Right ventricle myocardium inferior (tissue), 1 donor: ENCODE results near the gene USP24. TPM values are rescaled to one million over a fixed set of nuclear protein-coding genes. Genes with fewer than 3 reads are reported as not detected.
"Not testable (repeated sequence)": the region's sequence is repeated elsewhere in the genome, so short reads cannot be mapped to it uniquely, and the experiment has no call there.

Experiments
- ATAC-seq: fragments of 200-7000 bp; cut with Tn5 transposase; one replicate; pipeline ENCODE4 v1.9.1; 2020; ENCODE audit warnings: mild to moderate bottlenecking, moderate library complexity
- DNase-seq: peaks from one replicate; pipeline ENCODE4 v3.0.0; 2021; ENCODE audit errors: missing footprints
- intact Hi-C: fragments of 100-400 bp; cut with DNase I; formaldehyde crosslinking; loops from one replicate; pipeline ENCODE4 v1.11.0; 2022
- microRNA-seq: library from miRNA; unstranded; fragments of <30 nt; microRNA quantifications from one replicate; pipeline ENCODE4 v1.2.0, GENCODE V29; 2020
- total RNA-seq: library from RNA; stranded (reverse); fragmentation: NEBNext Ultra II Directional; extraction: Animal tissue kit (Norgen Biotek cat#: 25700); gene quantifications from one replicate; pipeline ENCODE4 v1.2.1, GENCODE V29; 2021
- donor health status: DM: no; HTN: yes; CAD: no; lungs with severe emphysema.

Gene USP24
- total RNA-seq, 1 donor from 2014 or later: 34.5 TPM

DNA sequence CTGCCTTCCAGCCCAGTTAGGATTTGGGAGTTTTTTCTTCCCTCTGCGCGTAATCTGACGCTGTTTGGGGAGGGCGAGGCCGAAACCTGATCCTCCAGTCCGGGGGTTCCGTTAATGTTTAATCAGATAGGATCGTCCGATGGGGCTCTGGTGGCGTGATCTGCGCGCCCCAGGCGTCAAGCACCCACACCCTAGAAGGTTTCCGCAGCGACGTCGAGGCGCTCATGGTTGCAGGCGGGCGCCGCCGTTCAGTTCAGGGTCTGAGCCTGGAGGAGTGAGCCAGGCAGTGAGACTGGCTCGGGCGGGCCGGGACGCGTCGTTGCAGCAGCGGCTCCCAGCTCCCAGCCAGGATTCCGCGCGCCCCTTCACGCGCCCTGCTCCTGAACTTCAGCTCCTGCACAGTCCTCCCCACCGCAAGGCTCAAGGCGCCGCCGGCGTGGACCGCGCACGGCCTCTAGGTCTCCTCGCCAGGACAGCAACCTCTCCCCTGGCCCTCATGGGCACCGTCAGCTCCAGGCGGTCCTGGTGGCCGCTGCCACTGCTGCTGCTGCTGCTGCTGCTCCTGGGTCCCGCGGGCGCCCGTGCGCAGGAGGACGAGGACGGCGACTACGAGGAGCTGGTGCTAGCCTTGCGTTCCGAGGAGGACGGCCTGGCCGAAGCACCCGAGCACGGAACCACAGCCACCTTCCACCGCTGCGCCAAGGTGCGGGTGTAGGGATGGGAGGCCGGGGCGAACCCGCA, 175.7 kb downstream of the USP24 start, which contains the start of gene PCSK9:
Gene PCSK9 (plus strand): TSS at position 207 of the 741 bp plus-strand sequence. CDS start 290 bp downstream, at position 497.
- DNase-seq (no peak), ATAC-seq (no peak)
- intact Hi-C loops: no loop called here

DNA sequence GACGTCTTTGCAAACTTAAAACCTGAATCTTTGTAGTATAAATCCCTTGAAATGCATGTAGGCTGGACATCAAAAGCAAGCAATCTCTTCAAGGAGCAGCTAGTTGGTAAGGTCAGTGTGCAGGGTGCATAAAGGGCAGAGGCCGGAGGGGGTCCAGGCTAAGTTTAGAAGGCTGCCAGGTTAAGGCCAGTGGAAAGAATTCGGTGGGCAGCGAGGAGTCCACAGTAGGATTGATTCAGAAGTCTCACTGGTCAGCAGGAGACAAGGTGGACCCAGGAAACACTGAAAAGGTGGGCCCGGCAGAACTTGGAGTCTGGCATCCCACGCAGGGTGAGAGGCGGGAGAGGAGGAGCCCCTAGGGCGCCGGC, 176.2 kb downstream of the USP24 start:
- ATAC-seq (no peak), DNase-seq (no peak)
- intact Hi-C loops: no loop called here

DNA sequence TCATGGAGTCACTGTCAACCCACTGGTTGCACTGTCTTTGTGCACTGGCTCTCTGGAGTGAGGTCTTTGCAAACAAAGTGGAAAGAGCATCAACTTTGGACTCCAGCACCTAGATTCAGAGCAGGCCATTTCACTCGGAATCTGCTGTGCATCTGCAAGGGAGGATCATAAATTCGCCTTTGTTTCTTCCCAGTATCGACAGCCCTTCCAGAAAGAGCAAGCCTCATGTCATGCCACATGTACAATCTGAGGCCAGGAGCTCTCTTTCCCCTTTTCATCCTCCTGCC, 176.7 kb downstream of the USP24 start:
- intact Hi-C loops: no loop called here
- DNase-seq: no peak
- ATAC-seq: no peak

DNA sequence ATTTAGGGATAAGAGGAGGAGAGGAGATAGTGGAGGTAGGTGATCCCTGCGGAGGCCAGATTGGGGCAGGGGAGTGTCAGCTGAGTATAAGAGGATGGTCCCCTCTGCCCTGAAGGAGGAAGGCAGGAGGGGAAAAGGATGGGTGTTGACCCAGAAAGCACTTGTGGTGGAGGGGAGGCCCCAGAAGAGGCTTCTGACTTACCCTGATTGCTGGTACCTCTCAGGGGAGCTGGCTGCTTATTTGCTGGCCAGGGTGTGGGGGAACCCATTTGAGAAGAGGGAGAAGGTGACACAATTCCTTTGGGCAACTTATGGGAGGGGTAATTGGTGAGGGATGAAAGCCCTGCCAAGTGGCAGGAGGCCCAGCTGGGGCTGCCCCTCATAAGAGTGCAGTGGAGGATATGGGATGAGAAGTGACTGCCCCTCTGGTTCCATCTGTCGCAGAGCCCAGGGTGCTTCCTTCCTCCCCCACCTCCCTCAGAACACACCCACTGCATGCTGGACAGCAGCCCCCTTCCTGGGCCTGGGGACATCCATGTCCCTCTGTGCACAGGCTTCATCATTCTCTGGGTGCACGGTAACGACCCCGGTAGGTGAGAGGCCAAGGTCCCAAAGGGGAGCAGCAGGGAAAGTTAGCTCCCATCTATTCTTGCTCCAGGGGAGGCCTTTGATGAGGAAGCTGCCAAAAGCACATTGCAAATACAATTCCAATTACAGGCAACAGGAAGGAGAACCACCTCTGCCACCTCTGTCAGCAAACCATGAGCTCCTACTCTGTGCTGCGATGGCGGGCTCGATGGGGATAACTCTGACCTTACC, 177.2 kb downstream of the USP24 start:
- intact Hi-C loops: no loop called here
- ATAC-seq (no peak), DNase-seq (no peak)

DNA sequence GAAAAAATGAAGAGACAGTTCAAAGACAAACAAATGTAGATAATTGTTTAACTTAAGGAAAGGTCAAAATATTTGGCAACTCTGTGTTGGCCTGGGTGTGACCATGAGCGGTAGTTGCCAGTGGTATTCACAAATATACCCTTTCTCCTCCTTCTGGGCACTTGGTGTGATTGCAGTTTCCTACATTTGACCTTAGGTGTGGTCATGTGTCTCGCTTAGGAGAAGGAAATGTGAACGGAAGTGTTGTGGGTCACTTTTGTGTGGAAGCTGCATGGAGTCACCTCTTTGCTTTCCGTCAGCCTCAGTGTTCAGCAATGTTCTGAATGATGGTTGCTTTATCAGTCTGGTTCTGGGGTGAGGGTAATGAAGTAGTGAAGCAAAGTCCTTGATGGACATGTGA, 179.3 kb downstream of the USP24 start:
- DNase-seq: no peak
- intact Hi-C loops: no loop called here
- no peak for ATAC-seq

DNA sequence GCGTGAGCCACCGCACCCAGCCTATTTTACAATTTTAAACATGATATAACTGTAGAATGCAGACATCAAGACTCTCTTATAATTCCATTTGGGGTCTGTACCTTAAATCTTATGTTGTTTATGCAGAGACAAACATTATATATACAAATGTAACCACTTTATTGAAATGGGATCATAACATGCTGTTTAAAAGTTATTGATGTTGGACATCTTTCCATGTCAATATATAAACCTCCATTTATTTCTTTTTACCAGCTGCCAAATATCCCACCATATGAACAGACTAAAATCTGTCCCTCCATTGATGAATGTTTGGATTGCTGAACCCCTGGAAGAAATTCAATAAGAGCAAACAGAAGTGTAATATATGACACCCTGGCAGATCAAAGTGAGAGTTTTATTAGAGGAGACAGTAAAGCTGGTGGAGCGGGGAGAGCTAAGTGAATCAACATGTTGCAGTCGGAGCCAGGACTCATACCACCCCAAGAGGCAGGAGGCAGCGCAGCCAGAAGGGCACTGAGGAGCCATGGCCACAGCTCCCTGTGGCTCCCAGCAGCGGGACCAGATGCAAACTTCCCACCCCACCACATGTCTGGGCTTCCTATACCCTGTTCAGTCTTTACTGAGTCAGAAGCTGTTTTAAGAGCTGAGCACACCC, 180.6 kb downstream of the USP24 start:
- no peak for DNase-seq
- no peak for ATAC-seq
- intact Hi-C loops: no loop called here

DNA sequence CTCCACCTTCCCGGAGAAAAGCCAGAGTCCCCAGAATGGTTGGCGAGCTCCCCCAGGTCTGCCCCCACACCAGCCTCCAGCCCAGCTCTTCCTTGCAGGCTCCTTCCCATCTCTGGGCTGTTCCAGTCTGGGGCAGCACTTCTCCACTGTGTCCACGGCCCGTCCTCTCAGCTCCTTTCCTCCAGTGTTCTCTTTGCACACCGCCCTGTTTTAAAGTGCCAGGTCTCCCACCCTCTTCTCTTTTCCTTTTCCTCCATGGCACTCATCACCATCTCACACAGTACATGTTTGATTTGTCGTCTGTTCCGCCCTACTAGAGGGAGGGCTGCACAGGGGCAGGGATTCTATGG, 181.9 kb downstream of the USP24 start:
- intact Hi-C loops: no loop called here
- ATAC-seq (no peak), DNase-seq (no peak)

DNA sequence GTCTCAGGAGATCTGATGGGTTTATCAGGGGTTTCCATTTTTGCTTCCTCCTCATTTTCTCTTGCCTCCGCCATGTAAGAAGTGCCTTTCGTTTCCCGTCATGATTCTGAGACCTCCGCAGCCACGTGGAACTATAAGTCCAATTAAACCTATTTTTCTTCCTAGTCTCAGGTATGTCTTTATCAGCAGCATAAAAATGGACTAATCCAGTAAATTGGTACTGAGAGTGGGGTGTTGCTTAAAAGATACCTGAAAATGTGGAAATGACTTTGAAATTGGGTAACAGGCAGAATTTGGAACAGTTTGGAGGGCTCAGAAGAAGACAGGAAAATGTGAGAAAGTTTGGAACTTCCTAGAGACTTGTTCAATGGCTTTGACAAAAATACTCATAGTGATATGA, 184.1 kb downstream of the USP24 start:
- DNase-seq, intact Hi-C loops, ATAC-seq: not testable (repeated sequence)

DNA sequence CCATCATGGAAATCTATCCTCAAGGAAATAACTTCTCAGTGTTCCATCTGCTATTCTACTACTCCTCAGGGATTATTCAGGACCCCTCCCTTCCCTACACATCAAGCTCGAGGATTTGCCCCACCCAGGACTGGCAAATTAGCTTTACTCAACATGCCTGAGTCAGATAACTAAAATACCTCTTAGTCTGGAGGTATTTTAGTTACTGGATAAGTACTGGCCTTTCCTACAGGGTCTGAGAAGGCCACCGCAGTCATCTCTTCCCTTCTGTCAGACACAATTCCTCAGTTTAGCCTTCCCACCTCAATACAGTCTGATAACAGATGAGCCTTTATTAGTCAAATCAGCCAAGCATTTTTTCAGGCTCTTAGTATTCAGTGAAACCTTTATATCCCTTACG, 188.5 kb downstream of the USP24 start:
- ATAC-seq, DNase-seq, intact Hi-C loops: not testable (repeated sequence)

DNA sequence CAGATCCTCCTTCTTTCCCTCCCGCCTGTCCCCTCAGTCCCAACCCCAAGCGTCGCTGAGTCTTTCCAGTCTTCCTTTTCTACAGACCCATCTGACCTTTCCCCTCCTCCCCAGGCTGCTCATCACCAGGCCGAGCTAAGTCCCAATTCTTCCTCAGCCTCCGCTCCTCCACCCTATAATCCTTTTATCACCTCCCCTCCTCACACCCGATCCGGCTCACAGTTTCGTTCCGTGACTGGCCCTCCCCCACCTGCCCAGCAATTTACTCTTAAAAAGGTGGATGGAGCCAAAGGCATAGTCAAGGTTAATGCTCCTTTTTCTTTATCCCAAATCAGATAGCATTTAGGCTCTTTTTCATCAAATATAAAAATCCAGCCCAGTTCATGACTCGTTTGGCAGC, 191.0 kb downstream of the USP24 start:
- ATAC-seq, intact Hi-C loops, DNase-seq: not testable (repeated sequence)

DNA sequence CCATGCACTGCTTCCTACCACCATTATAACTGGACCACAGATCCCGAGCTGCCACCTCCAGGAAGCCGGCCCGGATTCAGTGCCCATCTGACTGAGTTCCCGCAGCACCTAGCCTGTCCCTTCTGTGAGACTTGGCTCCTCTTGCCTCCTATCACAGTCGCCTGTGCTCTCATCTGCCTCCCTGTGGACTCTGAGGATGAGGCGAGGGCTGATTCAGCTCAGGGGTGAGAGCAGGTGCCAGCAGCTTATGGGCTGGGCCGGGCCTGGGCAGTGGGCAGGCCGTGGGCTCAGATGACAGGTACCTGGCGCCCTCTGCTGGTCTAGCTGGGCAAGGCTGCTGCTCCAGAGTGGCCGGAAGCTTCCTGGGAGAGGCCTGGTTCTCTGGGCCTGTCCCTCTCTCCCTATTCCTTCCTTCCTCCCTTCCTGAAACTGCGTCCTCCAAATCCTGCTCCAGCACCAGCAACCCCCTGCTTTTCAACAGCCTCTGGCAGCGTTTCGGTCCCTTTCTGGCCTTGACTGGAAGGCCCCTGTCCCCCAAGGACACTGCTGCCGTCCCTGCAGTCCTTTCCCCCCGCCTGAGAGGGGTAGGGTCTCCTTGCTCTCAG, 193.1 kb downstream of the USP24 start:
- intact Hi-C loops: loop anchor here (1.0 kb wide), 1 partner anchor 72 kb away; no protein-coding TSS in a partner anchor
- DNase-seq (peak; percentile 89), ATAC-seq (peak; percentile 98)

DNA sequence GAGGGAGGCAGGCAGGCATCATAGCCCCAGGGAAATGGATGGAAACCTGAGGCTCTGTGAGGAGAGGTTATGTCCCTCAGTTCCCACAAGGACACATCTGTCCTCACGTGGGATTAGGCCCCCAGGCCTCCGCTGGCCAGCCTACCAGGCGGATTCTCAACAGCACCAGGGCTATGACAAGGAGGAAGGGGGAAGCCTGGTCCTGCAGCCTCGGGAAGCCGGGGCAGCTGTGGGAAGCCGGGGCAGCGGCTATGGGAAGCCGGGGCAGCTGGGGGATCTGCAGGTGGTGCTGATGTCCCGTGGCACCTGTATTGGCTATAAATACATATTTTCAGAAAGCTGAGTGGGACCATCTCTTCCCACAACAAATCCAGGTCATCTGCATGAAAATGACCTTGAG, 196.8 kb downstream of the USP24 start:
- no peak for ATAC-seq
- intact Hi-C loops: no loop called here
- no peak for DNase-seq

Small RNAs within 50 kb of the gene (microRNA-seq; reads per million reads assigned to microRNA genes)
- gene MIR4422: 1.4 reads per million

Other genes with a start within 250 kb of the USP24 start
- not detected for gene TMEM61, start 234.7 kb downstream of the USP24 start, total RNA-seq
- not detected for gene BSND, start 216.4 kb downstream of the USP24 start, total RNA-seq
- gene PCSK9, start 175.8 kb downstream of the USP24 start, total RNA-seq: not detected